HEK293 (cell line): Measurements from ENCODE around the gene SLC25A38.

ENCODE experiments used
- CTCF ChIA-PET: fragments of 350-600 bp; formaldehyde crosslinking; extraction: SDS; loops from one replicate; lab custom pipeline; 2021; ENCODE audit warnings: antibody characterized with exemption; lab: Yijun Ruan, JAX
- POLR2A ChIA-PET: fragments of 300-600 bp; formaldehyde crosslinking; extraction: SDS; loops from one replicate; lab custom pipeline; 2020; ENCODE audit warnings: antibody characterized with exemption, inconsistent platforms; lab: Yijun Ruan, JAX
- H3K27ac ChIP-seq: fragments of 200-500 bp; sonication (Bioruptor generic); 2 replicates; pipeline ENCODE4 v1.5.1; 2014; ENCODE audit warnings: low read depth, low read length, control low read depth, inconsistent platforms; ENCODE audit errors: extremely low read depth
- H3K36me3 ChIP-seq, 2 experiments: fragments of 200-500 bp in 1 of 2; sonication (Bioruptor generic) in 1 of 2; 1 replicate in 1 of 2; 2 replicates in 1 of 2; pipeline ENCODE4 v1.5.1; 2014 to 2017; ENCODE audit warnings: inconsistent platforms in 2 of 2, low read length in 2 of 2; ENCODE audit not compliant: control insufficient read depth in 2 of 2, insufficient read depth in 1 of 2
- H3K4me1 ChIP-seq: fragments of 200-500 bp; sonication (Bioruptor generic); 2 replicates; pipeline ENCODE4 v1.5.1; 2014; ENCODE audit warnings: mild to moderate bottlenecking, low read length, inconsistent platforms; ENCODE audit not compliant: control insufficient read depth, insufficient read depth
- H3K4me3 ChIP-seq: 2 replicates; pipeline ENCODE4 v1.5.1; 2011; ENCODE audit warnings: low read depth, mild to moderate bottlenecking, control low read depth, low read length, moderate library complexity
- H3K9me3 ChIP-seq: fragments of 200-500 bp; sonication (Bioruptor generic); 2 replicates; pipeline ENCODE4 v1.5.1; 2014; ENCODE audit warnings: low read depth, low read length, inconsistent platforms; ENCODE audit not compliant: control insufficient read depth, insufficient read depth
- KLF8 ChIP-seq: fragments of 450-650 bp; formaldehyde crosslinking; IDR thresholded peaks from 2 replicates; pipeline ENCODE4 v1.5.1; 2016; ENCODE audit warnings: missing biosample characterization, missing genetic modification characterization
- MZF1 ChIP-seq: fragments of 450-650 bp; formaldehyde crosslinking; IDR thresholded peaks from 2 replicates; pipeline ENCODE4 v1.5.1; 2017; ENCODE audit warnings: missing biosample characterization, missing genetic modification characterization, borderline replicate concordance
- ZNF2 ChIP-seq: fragments of 450-650 bp; formaldehyde crosslinking; IDR thresholded peaks from 2 replicates; pipeline ENCODE4 v1.5.1; 2016; ENCODE audit warnings: missing biosample characterization, missing genetic modification characterization
- TF ChIP-seq, protein P1 (sequence below): fragments of 450-650 bp; formaldehyde crosslinking; conservative IDR thresholded peaks from 2 replicates; pipeline ENCODE4 v1.5.1; 2016; ENCODE audit warnings: low read depth, missing biosample characterization, missing genetic modification characterization
- TF ChIP-seq, protein P2 (sequence below): fragments of 450-650 bp; formaldehyde crosslinking; IDR thresholded peaks from 2 replicates; pipeline ENCODE4 v1.5.1; 2017; ENCODE audit warnings: missing biosample characterization, missing genetic modification characterization
- TF ChIP-seq, protein P3 (sequence below): fragments of 450-650 bp; IDR thresholded peaks from 2 replicates; pipeline ENCODE4 v1.5.1; 2018; ENCODE audit warnings: missing biosample characterization, missing genetic modification characterization
- TF ChIP-seq, protein P4 (sequence below): fragments of 450-650 bp; formaldehyde crosslinking; IDR thresholded peaks from 2 replicates; pipeline ENCODE4; 2016; ENCODE audit warnings: missing biosample characterization, missing genetic modification characterization

Gene SLC25A38

DNA sequence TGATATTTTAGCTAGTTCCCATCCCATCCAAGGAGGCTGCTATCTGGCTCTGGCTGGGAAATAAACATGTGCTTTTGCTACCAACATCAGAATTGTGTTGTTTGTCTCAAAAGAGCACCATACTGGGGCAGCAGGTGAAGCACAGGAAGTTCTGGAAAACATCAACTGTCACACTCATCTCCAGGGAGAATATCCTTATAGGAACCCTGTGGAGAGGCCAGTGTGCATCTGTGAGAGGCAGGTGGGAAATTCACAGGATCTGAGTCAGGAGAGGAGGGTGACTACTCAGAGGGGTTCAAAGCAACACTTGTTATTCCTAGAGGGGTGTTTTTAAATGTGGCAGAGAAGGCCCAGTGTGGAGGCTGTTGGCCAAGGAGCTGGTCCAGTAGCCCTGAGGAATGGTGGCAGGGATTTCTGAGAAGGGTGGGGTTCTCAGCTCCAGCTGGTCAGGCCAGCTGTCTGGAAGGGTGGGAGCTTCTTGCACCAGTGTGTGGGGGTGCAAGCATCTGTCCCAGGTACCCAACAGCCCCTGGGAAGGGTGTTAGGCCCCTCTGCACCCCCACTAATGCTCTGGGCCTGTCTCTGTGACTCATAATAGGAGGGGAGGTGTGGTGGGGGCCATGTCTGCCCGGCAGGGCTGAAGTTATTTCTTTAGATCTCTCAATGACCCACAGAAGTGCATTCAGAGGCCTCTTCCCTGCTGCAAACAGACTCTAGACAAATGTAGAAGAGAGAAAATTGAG lies 52.0 kb downstream of the SLC25A38 start:
- POLR2A ChIA-PET: no interaction called here
- Histone ChIP-seq H3K4me1 (no peaks in the 10 kb centered on the region), H3K4me3 (no peak overlapping the region), H3K9me3 (no peaks in the 10 kb centered on the region), H3K27ac (no peak overlapping the region)
- CTCF ChIA-PET: interaction anchor here (0.7 to 1.4 kb wide), 2 partner anchors 11 to 12 kb away, joined by 3 to 5 read pairs; no protein-coding TSS in a partner anchor
- no peak for TF ChIP-seq MZF1 (tag by site-specific recombination)
- TF ChIP-seq, protein P1, sequence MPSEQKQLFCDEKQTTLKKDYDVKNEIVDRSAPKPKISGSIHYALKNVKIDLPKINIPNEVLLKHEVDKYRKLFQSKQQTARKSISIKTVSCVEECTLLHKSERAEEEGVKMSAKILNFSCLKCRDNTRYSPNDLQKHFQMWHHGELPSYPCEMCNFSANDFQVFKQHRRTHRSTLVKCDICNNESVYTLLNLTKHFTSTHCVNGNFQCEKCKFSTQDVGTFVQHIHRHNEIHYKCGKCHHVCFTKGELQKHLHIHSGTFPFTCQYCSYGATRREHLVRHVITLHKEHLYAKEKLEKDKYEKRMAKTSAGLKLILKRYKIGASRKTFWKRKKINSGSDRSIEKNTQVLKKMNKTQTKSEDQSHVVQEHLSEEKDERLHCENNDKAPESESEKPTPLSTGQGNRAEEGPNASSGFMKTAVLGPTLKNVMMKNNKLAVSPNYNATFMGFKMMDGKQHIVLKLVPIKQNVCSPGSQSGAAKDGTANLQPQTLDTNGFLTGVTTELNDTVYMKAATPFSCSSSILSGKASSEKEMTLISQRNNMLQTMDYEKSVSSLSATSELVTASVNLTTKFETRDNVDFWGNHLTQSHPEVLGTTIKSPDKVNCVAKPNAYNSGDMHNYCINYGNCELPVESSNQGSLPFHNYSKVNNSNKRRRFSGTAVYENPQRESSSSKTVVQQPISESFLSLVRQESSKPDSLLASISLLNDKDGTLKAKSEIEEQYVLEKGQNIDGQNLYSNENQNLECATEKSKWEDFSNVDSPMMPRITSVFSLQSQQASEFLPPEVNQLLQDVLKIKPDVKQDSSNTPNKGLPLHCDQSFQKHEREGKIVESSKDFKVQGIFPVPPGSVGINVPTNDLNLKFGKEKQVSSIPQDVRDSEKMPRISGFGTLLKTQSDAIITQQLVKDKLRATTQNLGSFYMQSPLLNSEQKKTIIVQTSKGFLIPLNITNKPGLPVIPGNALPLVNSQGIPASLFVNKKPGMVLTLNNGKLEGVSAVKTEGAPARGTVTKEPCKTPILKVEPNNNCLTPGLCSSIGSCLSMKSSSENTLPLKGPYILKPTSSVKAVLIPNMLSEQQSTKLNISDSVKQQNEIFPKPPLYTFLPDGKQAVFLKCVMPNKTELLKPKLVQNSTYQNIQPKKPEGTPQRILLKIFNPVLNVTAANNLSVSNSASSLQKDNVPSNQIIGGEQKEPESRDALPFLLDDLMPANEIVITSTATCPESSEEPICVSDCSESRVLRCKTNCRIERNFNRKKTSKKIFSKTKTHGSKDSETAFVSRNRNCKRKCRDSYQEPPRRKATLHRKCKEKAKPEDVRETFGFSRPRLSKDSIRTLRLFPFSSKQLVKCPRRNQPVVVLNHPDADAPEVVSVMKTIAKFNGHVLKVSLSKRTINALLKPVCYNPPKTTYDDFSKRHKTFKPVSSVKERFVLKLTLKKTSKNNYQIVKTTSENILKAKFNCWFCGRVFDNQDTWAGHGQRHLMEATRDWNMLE (tag by site-specific recombination): no peak
- no peak for TF ChIP-seq ZNF2
- TF ChIP-seq, all 188 proteins: peak for 0
- no peaks in the 10 kb centered on the region for H3K36me3 ChIP-seq

DNA sequence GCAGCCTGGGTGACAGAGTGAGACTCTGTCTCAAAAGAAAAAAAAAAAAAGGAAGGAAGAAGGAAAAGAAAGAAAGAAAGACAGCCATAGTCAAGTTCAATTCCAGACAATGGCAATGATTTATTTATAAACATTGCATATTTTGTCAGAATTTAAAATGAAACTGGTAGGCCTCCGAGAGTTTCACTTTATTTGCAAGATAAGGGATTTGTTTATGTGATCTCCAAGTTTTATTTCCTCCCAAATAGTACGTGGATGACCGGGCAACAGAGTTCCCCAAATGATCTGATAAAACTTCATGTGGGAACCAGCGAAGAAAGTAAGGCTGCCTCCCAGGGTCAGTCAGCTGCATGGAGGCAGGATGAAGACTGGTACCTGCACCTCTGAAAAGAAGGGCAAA lies 55.7 kb downstream of the SLC25A38 start:
- Histone ChIP-seq H3K9me3 (no peaks in the 10 kb centered on the region), H3K4me3 (no peak overlapping the region), H3K36me3 (no peaks in the 10 kb centered on the region), H3K27ac (no peak overlapping the region), H3K4me1 (no peaks in the 10 kb centered on the region)
- POLR2A ChIA-PET: no interaction called here
- TF ChIP-seq, protein P1 (tag by site-specific recombination): no peak
- CTCF ChIA-PET: interaction anchor here (0.7 to 1.0 kb wide), 2 partner anchors 9 to 40 kb away, joined by 3 to 4 read pairs; no protein-coding TSS in a partner anchor

DNA sequence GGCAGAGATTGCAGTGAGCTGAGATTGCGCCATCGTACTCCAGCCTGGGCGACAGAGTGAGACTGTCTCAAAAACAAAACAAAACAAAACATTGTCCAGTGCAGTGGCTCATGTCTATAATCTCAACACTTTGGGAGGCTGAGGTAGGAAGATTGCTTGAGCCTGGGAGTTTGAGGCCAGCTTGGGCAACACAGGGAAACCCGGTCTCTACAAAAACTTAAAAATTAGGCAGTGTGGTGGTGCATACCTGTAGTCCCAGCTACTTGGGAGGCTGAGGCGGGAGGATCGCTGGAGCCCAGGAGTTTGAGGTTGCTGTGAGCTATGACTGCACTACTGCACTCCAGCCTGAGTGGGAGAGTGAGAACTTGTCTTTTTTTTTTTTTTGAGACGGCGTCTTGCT lies 57.1 kb downstream of the SLC25A38 start:
- Histone ChIP-seq H3K9me3 (no peaks in the 10 kb centered on the region), H3K4me1 (no peaks in the 10 kb centered on the region), H3K27ac (no peak overlapping the region), H3K4me3 (no peak overlapping the region), H3K36me3 (no peaks in the 10 kb centered on the region)
- ChIA-PET POLR2A (no interaction called here), CTCF (no interaction called here)
- TF ChIP-seq, protein P2, sequence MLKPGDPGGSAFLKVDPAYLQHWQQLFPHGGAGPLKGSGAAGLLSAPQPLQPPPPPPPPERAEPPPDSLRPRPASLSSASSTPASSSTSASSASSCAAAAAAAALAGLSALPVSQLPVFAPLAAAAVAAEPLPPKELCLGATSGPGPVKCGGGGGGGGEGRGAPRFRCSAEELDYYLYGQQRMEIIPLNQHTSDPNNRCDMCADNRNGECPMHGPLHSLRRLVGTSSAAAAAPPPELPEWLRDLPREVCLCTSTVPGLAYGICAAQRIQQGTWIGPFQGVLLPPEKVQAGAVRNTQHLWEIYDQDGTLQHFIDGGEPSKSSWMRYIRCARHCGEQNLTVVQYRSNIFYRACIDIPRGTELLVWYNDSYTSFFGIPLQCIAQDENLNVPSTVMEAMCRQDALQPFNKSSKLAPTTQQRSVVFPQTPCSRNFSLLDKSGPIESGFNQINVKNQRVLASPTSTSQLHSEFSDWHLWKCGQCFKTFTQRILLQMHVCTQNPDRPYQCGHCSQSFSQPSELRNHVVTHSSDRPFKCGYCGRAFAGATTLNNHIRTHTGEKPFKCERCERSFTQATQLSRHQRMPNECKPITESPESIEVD (tag by site-specific recombination): no peak
- TF ChIP-seq, protein P3, sequence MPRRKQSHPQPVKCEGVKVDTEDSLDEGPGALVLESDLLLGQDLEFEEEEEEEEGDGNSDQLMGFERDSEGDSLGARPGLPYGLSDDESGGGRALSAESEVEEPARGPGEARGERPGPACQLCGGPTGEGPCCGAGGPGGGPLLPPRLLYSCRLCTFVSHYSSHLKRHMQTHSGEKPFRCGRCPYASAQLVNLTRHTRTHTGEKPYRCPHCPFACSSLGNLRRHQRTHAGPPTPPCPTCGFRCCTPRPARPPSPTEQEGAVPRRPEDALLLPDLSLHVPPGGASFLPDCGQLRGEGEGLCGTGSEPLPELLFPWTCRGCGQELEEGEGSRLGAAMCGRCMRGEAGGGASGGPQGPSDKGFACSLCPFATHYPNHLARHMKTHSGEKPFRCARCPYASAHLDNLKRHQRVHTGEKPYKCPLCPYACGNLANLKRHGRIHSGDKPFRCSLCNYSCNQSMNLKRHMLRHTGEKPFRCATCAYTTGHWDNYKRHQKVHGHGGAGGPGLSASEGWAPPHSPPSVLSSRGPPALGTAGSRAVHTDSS: no peak
- TF ChIP-seq, protein P4, sequence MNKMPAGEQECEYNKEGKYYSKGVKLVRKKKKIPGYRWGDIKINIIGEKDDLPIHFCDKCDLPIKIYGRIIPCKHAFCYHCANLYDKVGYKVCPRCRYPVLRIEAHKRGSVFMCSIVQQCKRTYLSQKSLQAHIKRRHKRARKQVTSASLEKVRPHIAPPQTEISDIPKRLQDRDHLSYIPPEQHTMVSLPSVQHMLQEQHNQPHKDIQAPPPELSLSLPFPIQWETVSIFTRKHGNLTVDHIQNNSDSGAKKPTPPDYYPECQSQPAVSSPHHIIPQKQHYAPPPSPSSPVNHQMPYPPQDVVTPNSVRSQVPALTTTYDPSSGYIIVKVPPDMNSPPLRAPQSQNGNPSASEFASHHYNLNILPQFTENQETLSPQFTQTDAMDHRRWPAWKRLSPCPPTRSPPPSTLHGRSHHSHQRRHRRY (tag by site-specific recombination): no peak
- TF ChIP-seq KLF8 (tag by site-specific recombination): no peak
